K562 (cell line): ENCODE data around the gene ZMIZ1. TPM values are rescaled to one million over a fixed set of nuclear protein-coding genes. Genes with fewer than 3 reads are reported as not detected.
A peak's percentile ranks its signal among the peaks of the same experiment; 100 is the strongest.

Experiments
- ATAC-seq: fragments of 200-7000 bp; cut with Tn5 transposase; 3 replicates; pipeline ENCODE4 v1.9.1; 2020; ENCODE audit warnings: moderate library complexity
- BruUV-seq: library from RNA; stranded (reverse); fragments of 400-500 nt; replicated peaks from 2 replicates; lab custom pipeline; 2021; lab: Mats Ljungman, UMichigan
- CTCF ChIA-PET: fragments of 300-600 bp; formaldehyde crosslinking; extraction: SDS; loops from one replicate; lab custom pipeline; 2021; ENCODE audit warnings: low intra/inter-chr PET ratio; lab: Yijun Ruan, JAX
- POLR2A ChIA-PET: fragments of 300-600, 350-650 bp; sonication (Branson Sonifier 250); formaldehyde crosslinking; extraction: SDS; loops from one replicate; lab custom pipeline; 2021; ENCODE audit warnings: antibody characterized with exemption, inconsistent platforms; lab: Yijun Ruan, JAX
- DNase-seq, 4 experiments: peaks; one replicate each; pipeline versions ENCODE4 v3.0.0 to v3.0.0-alpha.2; 2011 to 2018; ENCODE audit warnings: low spot score in 3 of 4, mixed read lengths in 3 of 4; ENCODE audit errors: extremely low read depth in 1 of 4
- FAIRE-seq: peaks from 2 replicates; lab custom pipeline; 2011; peaks lifted over from hg19 to GRCh38; lab: Jason Lieb, UNC
- H2AFZ ChIP-seq: 2 replicates; pipeline ENCODE4 v1.6.0; 2011; ENCODE audit warnings: low read depth, low read length, control low read depth, inconsistent platforms
- H3K27ac ChIP-seq: fragments of 200-600 bp; 3 replicates; pipeline ENCODE4 v1.8.0; 2011; ENCODE audit warnings: low read depth, mild to moderate bottlenecking, control low read depth, inconsistent platforms, low read length, moderate library complexity, mixed read lengths; ENCODE audit errors: extremely low read depth
- H3K27me3 ChIP-seq, 2 experiments: fragments of 300-600 bp in 1 of 2; 2 replicates in 1 of 2; 3 replicates in 1 of 2; pipeline versions ENCODE4 v1.6.0 to v1.8.0; 2011; ENCODE audit warnings: inconsistent platforms in 2 of 2, low read length in 2 of 2, mild to moderate bottlenecking in 1 of 2, mixed read lengths in 1 of 2, moderate library complexity in 1 of 2; ENCODE audit not compliant: control insufficient read depth in 2 of 2, insufficient read depth in 2 of 2
- H3K36me3 ChIP-seq: fragments of 300-600 bp; 3 replicates; pipeline ENCODE4 v1.8.0; 2011; ENCODE audit warnings: mild to moderate bottlenecking, low read length, inconsistent platforms; ENCODE audit not compliant: control insufficient read depth, insufficient read depth
- H3K4me1 ChIP-seq, 2 experiments: fragments of 200-600 bp in 1 of 2; replicated peaks in 1 of 2; 2 replicates in 1 of 2; 3 replicates in 1 of 2; pipeline versions ENCODE4 v1.5.1 to v1.8.0; 2011; ENCODE audit warnings: inconsistent platforms in 2 of 2, low read length in 2 of 2, mild to moderate bottlenecking in 1 of 2, mixed read lengths in 1 of 2, moderate library complexity in 1 of 2; ENCODE audit not compliant: control insufficient read depth in 2 of 2, insufficient read depth in 2 of 2
- H3K4me2 ChIP-seq: 2 replicates; pipeline ENCODE4 v1.6.1; 2011; ENCODE audit warnings: low read length, control low read depth, inconsistent platforms, mixed read lengths; ENCODE audit not compliant: insufficient read depth
- H3K4me3 ChIP-seq: fragments of 200-600 bp; sonication (generic), shearing (Covaris generic); 2 replicates; pipeline ENCODE4 v1.5.1; 2016; ENCODE audit warnings: control low read depth, inconsistent platforms
- H3K79me2 ChIP-seq: fragments of 200-600 bp; 3 replicates; pipeline ENCODE4 v1.8.0; 2011; ENCODE audit warnings: low read length, inconsistent platforms; ENCODE audit not compliant: control insufficient read depth, insufficient read depth
- H3K9ac ChIP-seq, 2 experiments: 2 replicates each; pipeline versions ENCODE4 v1.6.0 to v1.6.1; 2011; ENCODE audit warnings: low read depth in 2 of 2, low read length in 2 of 2, control low read depth in 1 of 2, inconsistent platforms in 1 of 2, mild to moderate bottlenecking in 1 of 2, mixed read lengths in 1 of 2; ENCODE audit not compliant: insufficient read depth in 1 of 2
- H3K9me1 ChIP-seq: one replicate; pipeline ENCODE4 v1.6.0; 2011; ENCODE audit warnings: inconsistent platforms, mild to moderate bottlenecking, low read length, moderate library complexity; ENCODE audit not compliant: control insufficient read depth, insufficient read depth
- H3K9me3 ChIP-seq: replicated peaks from 2 replicates; pipeline ENCODE4 v1.5.1; 2011; ENCODE audit warnings: low read depth, low read length, inconsistent platforms; ENCODE audit not compliant: control insufficient read depth, insufficient read depth
- H4K20me1 ChIP-seq: replicated peaks from 2 replicates; pipeline ENCODE4 v1.6.1; 2011; ENCODE audit warnings: low read length, inconsistent platforms, mixed read lengths; ENCODE audit not compliant: control insufficient read depth, insufficient read depth
- AFF4 ChIP-seq: sonication (generic); formaldehyde crosslinking; IDR thresholded peaks from 2 replicates; pipeline ENCODE4 v1.8.0; 2023; ENCODE audit warnings: mild to moderate bottlenecking, missing genetic modification reagents
- CC2D1A ChIP-seq: fragments of 450-650 bp; IDR thresholded peaks from 2 replicates; pipeline ENCODE4 v1.6.1; 2017; ENCODE audit warnings: mild to moderate bottlenecking
- CUX1 ChIP-seq: fragments of 200-800 bp; sonication (Bioruptor generic); IDR thresholded peaks from 2 replicates; pipeline ENCODE4 v1.6.1; 2016; ENCODE audit warnings: missing genetic modification characterization, missing compliant biosample characterization
- ERF ChIP-seq: fragments of 450-650 bp; formaldehyde crosslinking; IDR thresholded peaks from 2 replicates; pipeline ENCODE4 v1.4.0; 2020; ENCODE audit warnings: mild to moderate bottlenecking, mixed read lengths
- HDAC2 ChIP-seq: fragments of 450-650 bp; IDR thresholded peaks from 2 replicates; pipeline ENCODE4 v1.6.1; 2016; ENCODE audit warnings: mild to moderate bottlenecking
- NCOA4 ChIP-seq: fragments of 450-650 bp; IDR thresholded peaks from 2 replicates; pipeline ENCODE4 v1.6.1; 2018; ENCODE audit warnings: mild to moderate bottlenecking; ENCODE audit not compliant: partially characterized antibody
- PHB ChIP-seq: fragments of 250-450 bp; sonication (Bioruptor Pico); IDR thresholded peaks from 2 replicates; pipeline ENCODE4 v1.5.0; 2021
- SMAD1 ChIP-seq: fragments of 150-350 bp; IDR thresholded peaks from 2 replicates; pipeline ENCODE4 v1.6.1; 2014; ENCODE audit warnings: low read length, low read depth; ENCODE audit not compliant: partially characterized antibody
- ZBTB43 ChIP-seq: sonication (generic); formaldehyde crosslinking; IDR thresholded peaks from 2 replicates; pipeline ENCODE4 v1.8.0; 2023; ENCODE audit warnings: mild to moderate bottlenecking, missing genetic modification reagents
- ZC3H11A ChIP-seq: IDR thresholded peaks from 2 replicates; pipeline ENCODE4 v1.6.1; 2012; ENCODE audit warnings: low read depth, low read length, improper control_type of control experiment
- ZNF239 ChIP-seq: fragments of 250-450 bp; sonication (Bioruptor Pico); IDR thresholded peaks from 2 replicates; pipeline ENCODE4 v1.4.0; 2020; ENCODE audit warnings: mild to moderate bottlenecking
- WGBS: fragments of 100-300 bp; shearing (Covaris generic); methylation state at CpG from one replicate; pipeline ENCODE4 v1.1.6; 2016; ENCODE audit warnings: low coverage, mixed read lengths; ENCODE audit not compliant: insufficient coverage; ENCODE audit errors: missing lambda C conversion rate; 5-methylcytosine and 5-hydroxymethylcytosine counted together
- in situ Hi-C: fragments of 300-500 bp; cut with MboI; formaldehyde crosslinking; loops from 4 replicates; pipeline ENCODE4 v1.15.0; 2018; ENCODE audit warnings: inconsistent platforms, mixed read lengths
- intact Hi-C: fragments of 100-400 bp; cut with micrococcal nuclease; formaldehyde crosslinking; loops from 2 replicates; pipeline ENCODE4 v1.14.2; 2022
- polyA plus RNA-seq, 8 experiments: library from polyadenylated mRNA; depleted of rRNA in 4 of 8; stranded (reverse) in 5 of 8; unstranded in 3 of 8; fragments of >200 nt; fragmentation: Nextera tagmentation in 2 of 8; fragmentation: Illumina TruSeq in 1 of 8; extraction: Ambion mirVana in 2 of 8; extraction: Trizol in 1 of 8; gene quantifications; 2 replicates each; pipeline versions ENCODE4 v1.2.1 to v1.2.3, GENCODE V29; 2011 to 2014; ENCODE audit warnings: inconsistent platforms in 1 of 8, missing spikeins in 1 of 8
- total RNA-seq, 7 experiments: library from RNA; depleted of rRNA in 6 of 7; stranded (reverse); fragments of >200 nt in 6 of 7; fragmentation: Illumina TruSeq in 2 of 7; extraction: Trizol in 2 of 7; gene quantifications; 2 replicates each; pipeline versions ENCODE4 v1.2.1 to v1.2.3, GENCODE V29; 2011 to 2021; ENCODE audit warnings: low replicate concordance in 1 of 7

Gene ZMIZ1
- total and polyA plus RNA-seq, 9 of the 15 experiments (the other 6 are each of a cell fraction or from before 2014, with no cell fraction given): 1.0 to 37.3 (median 4.3) TPM

GRCh38 chr10:79139124-79139835, 70.5 kb downstream of the ZMIZ1 start:
- peak overlapping the region; percentile 51; the same call in 1 of the 2 replicates for H2AFZ ChIP-seq
- no peaks in the 10 kb centered on the region for H3K9me3 ChIP-seq
- peak; percentile 72 for ATAC-seq
- no peaks in the 10 kb centered on the region for H3K27me3 ChIP-seq
- peak in 2 of 4 experiments; percentile 68 to 73 for DNase-seq
- H4K20me1 ChIP-seq: no peaks in the 10 kb centered on the region
- H3K9me1 ChIP-seq: peaks cover 3% of the 10 kb centered on the region
- H3K9ac ChIP-seq: peak overlapping the region in 1 of 2 experiments; percentile 82; a peak in 2 of 4 replicates
- peaks cover 19% of the 10 kb centered on the region for H3K79me2 ChIP-seq
- peak overlapping the region; percentile 35 for H3K4me2 ChIP-seq
- no TSS peak for BruUV-seq
- 22% methylated on average over 26 of the region's 26 CpGs for WGBS
- intact Hi-C loops: no loop called here
- peaks cover 53 to 63% of the 10 kb centered on the region in 2 experiments for H3K4me1 ChIP-seq
- H3K4me3 ChIP-seq: no peak overlapping the region
- CTCF ChIA-PET: no interaction called here
- peaks cover 45% of the 10 kb centered on the region; the same call in 2 of the 3 replicates for H3K36me3 ChIP-seq
- POLR2A ChIA-PET: interaction anchor here (0.6 to 2.3 kb wide), 5 partner anchors 9 to 278 kb away, joined by 3 to 20 read pairs (median 3); no protein-coding TSS in a partner anchor
- peak overlapping the region; percentile 35; the same call in 1 of the 3 replicates for H3K27ac ChIP-seq
- FAIRE-seq: peak; percentile 79
- in situ Hi-C loops: no loop called here
- TF ChIP-seq CC2D1A: no peak
- TF ChIP-seq ERF: no peak
- TF ChIP-seq PHB: no peak
- TF ChIP-seq ZNF239 (CRISPR knock-in tag): no peak
- TF ChIP-seq NCOA4: no peak
- no peak for TF ChIP-seq ZBTB43 (CRISPR knock-in tag)
- TF ChIP-seq AFF4 (CRISPR knock-in tag): no peak
- TF ChIP-seq CUX1 (CRISPR knock-in tag): no peak
- TF ChIP-seq HDAC2: peak; percentile 55; the same call in 1 of the 2 replicates
- no peak for TF ChIP-seq ZC3H11A
- no peak for TF ChIP-seq SMAD1
